Gastrocnemius medialis (tissue), 4 donors: Measurements from ENCODE around the gene TMEM26. TPM values are rescaled to one million over a fixed set of nuclear protein-coding genes. Genes with fewer than 3 reads are reported as not detected.

Experiments used
- ATAC-seq, 2 donors: fragments of 150-250 bp; one replicate each; pipeline ENCODE4 v1.9.1; 2016
- DNase-seq, 2 donors: peaks; one replicate each; pipeline ENCODE4 v3.0.0-alpha.2; 2019
- H3K27ac ChIP-seq, 4 donors: fragments of 200-600 bp; sonication (generic); 1 replicate in 1 of 4; 2 replicates in 3 of 4; pipeline ENCODE4 v1.5.1; 2016 to 2018; ENCODE audit warnings: mild to moderate bottlenecking in 2 of 4, moderate library complexity in 1 of 4
- H3K27me3 ChIP-seq, 3 donors: fragments of 200-600 bp; sonication (generic) in 2 of 3; 1 replicate in 1 of 3; 2 replicates in 2 of 3; pipeline versions ENCODE4 v1.5.1 to v1.6.0; 2016 to 2019; ENCODE audit warnings: mild to moderate bottlenecking in 1 of 3, moderate library complexity in 1 of 3
- H3K36me3 ChIP-seq, 2 donors: fragments of 200-600 bp; sonication (generic) in 1 of 2; one replicate each; pipeline ENCODE4 v1.5.1; 2017 to 2018
- H3K4me1 ChIP-seq, 2 donors: fragments of 200-600 bp; sonication (generic) in 1 of 2; one replicate each; pipeline ENCODE4 v1.5.1; 2016 to 2017; ENCODE audit warnings: mild to moderate bottlenecking in 2 of 2
- H3K4me3 ChIP-seq, 4 donors: fragments of 200-600 bp; sonication (generic) in 3 of 4; 1 replicate in 1 of 4; 2 replicates in 3 of 4; pipeline ENCODE4 v1.5.1; 2016 to 2019; ENCODE audit warnings: mild to moderate bottlenecking in 2 of 4
- H3K9me3 ChIP-seq, 3 donors: fragments of 200-600 bp; sonication (generic) in 2 of 3; 1 replicate in 1 of 3; 2 replicates in 2 of 3; pipeline ENCODE4 v1.5.1; 2016 to 2019
- CTCF ChIP-seq, 5 experiments: fragments of 450-650 bp in 3 of 5; fragments of 200-600 bp in 2 of 5; sonication (generic) in 2 of 5; IDR thresholded peaks in 4 of 5; conservative IDR thresholded peaks in 1 of 5; 1 replicate in 4 of 5; 2 replicates in 1 of 5; pipeline ENCODE4 v1.5.1; 2016 to 2019; ENCODE audit warnings: antibody characterized with exemption in 5 of 5, mild to moderate bottlenecking in 3 of 5, moderate library complexity in 3 of 5
- POLR2A ChIP-seq, 2 donors: fragments of 450-650 bp; IDR thresholded peaks; one replicate each; pipeline ENCODE4 v1.6.1; 2017; ENCODE audit warnings: antibody characterized with exemption in 2 of 2, mild to moderate bottlenecking in 2 of 2, moderate library complexity in 2 of 2
- in situ Hi-C, 4 donors: fragments of 200-750 bp; cut with MboI; loops; one replicate each; pipeline versions ENCODE4 v1.15.0 to v1.8.0; 2017; ENCODE audit warnings: low sequenced_read_pairs in 4 of 4
- intact Hi-C: fragments of 100-400 bp; cut with DNase I; formaldehyde crosslinking; loops from one replicate; pipeline ENCODE4 v1.15.1; 2023; ENCODE audit warnings: low total_unique reads
- total RNA-seq, 4 donors: library from RNA; depleted of rRNA; stranded (reverse); fragments of >200 nt; gene quantifications; one replicate each; pipeline versions ENCODE4 v1.1.0 to v1.2.3, GENCODE V29; 2016

TMEM26 gene
- total RNA-seq, 4 donors from 2014 or later: 0.18 TPM; not detected in 3

- Histone ChIP-seq H3K4me3 (no peak overlapping the region), H3K36me3 (no peaks in the 10 kb centered on the region), H3K4me1 (peaks cover 7 to 15% of the 10 kb centered on the region in 2 donors), H3K9me3 (no peaks in the 10 kb centered on the region), H3K27ac (no peak overlapping the region), H3K27me3 (no peaks in the 10 kb centered on the region)
- in situ Hi-C loops (no loop called here), intact Hi-C loops (no loop called here)
- TF ChIP-seq POLR2A (IDR thresholded peaks at IDR 0.05): no peak
- no peak for TF ChIP-seq CTCF (IDR thresholded peaks at IDR 0.05 in 4 of 5, conservative IDR thresholded peaks at IDR 0.05 in 1 of 5)
- DNase-seq (no peak), ATAC-seq (no peak)
Measured at GRCh38 chr10:61406242-61406641, 46.9 kb downstream of the TMEM26 start.

GRCh38 chr10:61404751-61405150, 48.4 kb downstream of the TMEM26 start:
- DNase-seq (no peak), ATAC-seq (no peak)
- intact Hi-C loops: no loop called here
- Histone ChIP-seq H3K27ac (no peak overlapping the region), H3K27me3 (no peaks in the 10 kb centered on the region), H3K4me3 (no peak overlapping the region), H3K4me1 (peaks cover 7 to 15% of the 10 kb centered on the region in 2 donors), H3K9me3 (no peaks in the 10 kb centered on the region), H3K36me3 (no peaks in the 10 kb centered on the region)
- TF ChIP-seq CTCF (IDR thresholded peaks at IDR 0.05 in 4 of 5, conservative IDR thresholded peaks at IDR 0.05 in 1 of 5): no peak
- in situ Hi-C loops: no loop called here

- H3K4me1 ChIP-seq: peaks cover 0 to 13% of the 10 kb centered on the region in 2 donors
- intact Hi-C loops: no loop called here
- H3K9me3 ChIP-seq: no peaks in the 10 kb centered on the region
- DNase-seq (no peak), ATAC-seq (no peak)
- in situ Hi-C loops: no loop called here
- no peak overlapping the region for H3K4me3 ChIP-seq
- H3K27ac ChIP-seq: no peak overlapping the region
- no peaks in the 10 kb centered on the region for H3K27me3 ChIP-seq
- no peak for TF ChIP-seq POLR2A (IDR thresholded peaks at IDR 0.05)
- TF ChIP-seq CTCF (IDR thresholded peaks at IDR 0.05 in 4 of 5, conservative IDR thresholded peaks at IDR 0.05 in 1 of 5): no peak
- no peaks in the 10 kb centered on the region for H3K36me3 ChIP-seq
Measured at GRCh38 chr10:61400524-61400923, 52.7 kb downstream of the TMEM26 start.

GRCh38 chr10:61399406-61399805, 53.8 kb downstream of the TMEM26 start:
- H3K4me3 ChIP-seq: no peak overlapping the region
- intact Hi-C loops (no loop called here), in situ Hi-C loops (no loop called here)
- ATAC-seq (no peak), DNase-seq (no peak)
- no peaks in the 10 kb centered on the region for H3K9me3 ChIP-seq
- H3K4me1 ChIP-seq: peaks cover 0 to 13% of the 10 kb centered on the region in 2 donors
- H3K36me3 ChIP-seq: no peaks in the 10 kb centered on the region
- no peak for TF ChIP-seq CTCF (IDR thresholded peaks at IDR 0.05 in 4 of 5, conservative IDR thresholded peaks at IDR 0.05 in 1 of 5)
- no peak for TF ChIP-seq POLR2A (IDR thresholded peaks at IDR 0.05)
- no peak overlapping the region for H3K27ac ChIP-seq
- H3K27me3 ChIP-seq: no peaks in the 10 kb centered on the region
